ENCODE data around the gene MRPL11.

The MRPL11 gene

DNA sequence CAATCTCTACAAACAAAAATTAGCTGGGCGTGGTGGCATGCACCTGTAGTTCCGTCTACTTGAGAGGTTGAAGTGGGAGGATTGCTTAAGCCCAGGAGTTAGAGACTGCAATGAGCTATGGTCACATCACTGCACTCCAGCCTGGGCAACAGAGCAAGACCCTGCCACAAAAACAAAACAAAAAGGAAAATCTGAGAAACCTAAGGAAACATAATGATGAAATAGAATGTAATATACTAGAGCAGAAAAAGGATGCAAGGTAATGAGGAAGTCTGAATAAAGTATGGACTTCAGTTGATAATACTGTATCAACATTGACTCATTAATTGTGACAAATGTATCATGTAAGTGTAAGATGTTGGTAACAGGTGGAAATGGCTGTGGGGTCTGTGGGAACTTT, 9.7 kb downstream of the MRPL11 start:
- no peak for TF ChIP-seq EZH2 (IDR thresholded peaks at IDR 0.05; ENCODE audit: borderline replicate concordance, low read length)
- TF ChIP-seq, protein P1, sequence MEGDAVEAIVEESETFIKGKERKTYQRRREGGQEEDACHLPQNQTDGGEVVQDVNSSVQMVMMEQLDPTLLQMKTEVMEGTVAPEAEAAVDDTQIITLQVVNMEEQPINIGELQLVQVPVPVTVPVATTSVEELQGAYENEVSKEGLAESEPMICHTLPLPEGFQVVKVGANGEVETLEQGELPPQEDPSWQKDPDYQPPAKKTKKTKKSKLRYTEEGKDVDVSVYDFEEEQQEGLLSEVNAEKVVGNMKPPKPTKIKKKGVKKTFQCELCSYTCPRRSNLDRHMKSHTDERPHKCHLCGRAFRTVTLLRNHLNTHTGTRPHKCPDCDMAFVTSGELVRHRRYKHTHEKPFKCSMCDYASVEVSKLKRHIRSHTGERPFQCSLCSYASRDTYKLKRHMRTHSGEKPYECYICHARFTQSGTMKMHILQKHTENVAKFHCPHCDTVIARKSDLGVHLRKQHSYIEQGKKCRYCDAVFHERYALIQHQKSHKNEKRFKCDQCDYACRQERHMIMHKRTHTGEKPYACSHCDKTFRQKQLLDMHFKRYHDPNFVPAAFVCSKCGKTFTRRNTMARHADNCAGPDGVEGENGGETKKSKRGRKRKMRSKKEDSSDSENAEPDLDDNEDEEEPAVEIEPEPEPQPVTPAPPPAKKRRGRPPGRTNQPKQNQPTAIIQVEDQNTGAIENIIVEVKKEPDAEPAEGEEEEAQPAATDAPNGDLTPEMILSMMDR (IDR thresholded peaks at IDR 0.05; ENCODE audit: low read length) = no peak
- no peak overlapping the region for H3K4me2 ChIP-seq (ENCODE audit: low read length)
- H3K27me3 ChIP-seq (ENCODE audit: insufficient read depth, low read length) = no peaks in the 10 kb centered on the region
- no peaks in the 10 kb centered on the region; the same call in 1 of the 2 replicates for H3K36me3 ChIP-seq (ENCODE audit: insufficient read depth, low read length)
- H3K9ac ChIP-seq (ENCODE audit: low read length) = no peak overlapping the region
- no peaks in the 10 kb centered on the region for H3K4me1 ChIP-seq (ENCODE audit: insufficient read depth, low read length, severe bottlenecking)
- no peaks in the 10 kb centered on the region for H4K20me1 ChIP-seq (ENCODE audit: insufficient read depth, low read length)
- no peak overlapping the region for H2AFZ ChIP-seq (ENCODE audit: low read length)
- H3K27ac ChIP-seq (ENCODE audit: low read depth, low read length, poor library complexity, severe bottlenecking) = no peak overlapping the region
- H3K9me3 ChIP-seq (ENCODE audit: low read length) = no peaks in the 10 kb centered on the region
- no peaks in the 10 kb centered on the region for H3K9me2 ChIP-seq (ENCODE audit: low read depth, low read length)
- no peaks in the 10 kb centered on the region for H3K79me2 ChIP-seq (ENCODE audit: insufficient read depth, low read length)
- H3K4me3 ChIP-seq (ENCODE audit: low read depth, low read length, poor library complexity, severe bottlenecking) = no peak overlapping the region
- H3F3A ChIP-seq (ENCODE audit: insufficient read depth, low read length) = no peaks in the 10 kb centered on the region

DNA sequence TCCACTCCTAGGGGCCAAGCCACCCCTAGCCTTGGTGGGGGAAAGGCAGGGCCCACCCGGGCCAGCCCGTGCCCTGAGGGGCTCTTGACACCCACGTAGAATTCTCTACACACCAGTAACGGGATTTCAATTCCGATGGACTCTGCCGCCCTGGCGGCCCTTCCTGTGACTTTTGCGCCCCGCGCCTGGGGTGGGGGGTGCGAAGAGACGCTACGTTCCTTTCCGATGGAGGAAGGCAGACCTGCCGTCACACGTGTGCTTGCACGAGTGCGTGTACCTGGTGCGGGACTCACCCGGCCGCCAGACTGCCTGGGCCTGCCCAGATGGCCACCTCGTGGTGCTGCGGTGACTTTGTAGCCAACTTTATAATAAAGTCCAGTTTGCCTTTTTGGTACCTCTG, 12.3 kb downstream of the MRPL11 start:
- H3K4me1 ChIP-seq (ENCODE audit: insufficient read depth, low read length, severe bottlenecking) = no peaks in the 10 kb centered on the region
- H3K4me3 ChIP-seq (ENCODE audit: low read depth, low read length, poor library complexity, severe bottlenecking) = no peak overlapping the region
- TF ChIP-seq EZH2 (IDR thresholded peaks at IDR 0.05; ENCODE audit: borderline replicate concordance, low read length) = no peak
- TF ChIP-seq, protein P1 (IDR thresholded peaks at IDR 0.05; ENCODE audit: low read length) = no peak
- no peaks in the 10 kb centered on the region for H3K9me2 ChIP-seq (ENCODE audit: low read depth, low read length)
- H2AFZ ChIP-seq (ENCODE audit: low read length) = no peak overlapping the region
- no peak overlapping the region for H3K27ac ChIP-seq (ENCODE audit: low read depth, low read length, poor library complexity, severe bottlenecking)
- H3K9ac ChIP-seq (ENCODE audit: low read length) = no peak overlapping the region
- H3K36me3 ChIP-seq (ENCODE audit: insufficient read depth, low read length) = no peaks in the 10 kb centered on the region
- H3F3A ChIP-seq (ENCODE audit: insufficient read depth, low read length) = no peaks in the 10 kb centered on the region; the same call in 1 of the 2 replicates
- no peaks in the 10 kb centered on the region for H3K9me3 ChIP-seq (ENCODE audit: low read length)
- H3K4me2 ChIP-seq (ENCODE audit: low read length) = no peak overlapping the region
- H3K27me3 ChIP-seq (ENCODE audit: insufficient read depth, low read length) = no peaks in the 10 kb centered on the region
- H3K79me2 ChIP-seq (ENCODE audit: insufficient read depth, low read length) = no peaks in the 10 kb centered on the region
- no peaks in the 10 kb centered on the region for H4K20me1 ChIP-seq (ENCODE audit: insufficient read depth, low read length)

DNA sequence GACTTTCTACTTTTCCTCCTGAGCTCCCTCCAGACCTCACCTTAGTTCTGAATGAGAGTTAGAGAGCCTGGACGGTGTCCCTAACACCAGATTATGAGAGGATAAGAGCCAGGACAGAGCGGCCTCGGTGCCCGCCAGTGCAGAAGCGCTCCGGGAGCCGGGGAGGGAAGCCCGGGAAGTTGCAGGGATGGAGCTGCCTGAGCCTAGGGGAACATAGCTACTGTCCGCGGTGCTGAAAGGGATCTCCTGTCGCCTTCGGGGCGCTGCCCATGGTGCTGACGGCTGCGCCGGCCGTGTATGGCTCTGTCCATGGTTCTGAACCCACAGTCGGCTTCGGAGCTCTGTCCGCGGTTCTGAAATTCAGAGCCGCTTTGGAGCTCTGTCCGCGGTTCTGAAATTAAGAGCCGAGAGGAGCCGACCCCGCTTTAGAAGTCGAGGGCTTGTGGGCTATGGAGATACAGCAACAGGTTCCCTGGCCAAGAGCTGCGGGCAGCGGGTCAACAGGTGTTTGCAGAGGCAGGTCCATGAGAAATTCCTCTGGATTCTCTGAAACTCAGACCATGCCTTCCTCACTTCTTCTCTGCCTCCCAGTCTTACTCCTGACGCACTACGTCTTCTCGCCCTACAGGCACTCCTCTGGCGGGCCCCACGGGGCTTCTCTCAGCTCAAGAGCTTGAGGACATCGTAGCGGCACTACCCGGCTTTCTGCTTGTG, 17.0 kb downstream of the MRPL11 start:
- no peaks in the 10 kb centered on the region; the same call in 1 of the 2 replicates for H3F3A ChIP-seq (ENCODE audit: insufficient read depth, low read length)
- no peak overlapping the region for H2AFZ ChIP-seq (ENCODE audit: low read length)
- no peaks in the 10 kb centered on the region for H3K4me1 ChIP-seq (ENCODE audit: insufficient read depth, low read length, severe bottlenecking)
- no peak overlapping the region for H3K4me2 ChIP-seq (ENCODE audit: low read length)
- no peaks in the 10 kb centered on the region for H4K20me1 ChIP-seq (ENCODE audit: insufficient read depth, low read length)
- H3K79me2 ChIP-seq (ENCODE audit: insufficient read depth, low read length) = no peaks in the 10 kb centered on the region
- TF ChIP-seq, protein P1 (IDR thresholded peaks at IDR 0.05; ENCODE audit: low read length) = no peak
- TF ChIP-seq EZH2 (IDR thresholded peaks at IDR 0.05; ENCODE audit: borderline replicate concordance, low read length) = no peak
- H3K36me3 ChIP-seq (ENCODE audit: insufficient read depth, low read length) = no peaks in the 10 kb centered on the region
- H3K4me3 ChIP-seq (ENCODE audit: low read depth, low read length, poor library complexity, severe bottlenecking) = no peak overlapping the region
- no peaks in the 10 kb centered on the region for H3K27me3 ChIP-seq (ENCODE audit: insufficient read depth, low read length)
- H3K9me3 ChIP-seq (ENCODE audit: low read length) = no peaks in the 10 kb centered on the region
- no peak overlapping the region for H3K27ac ChIP-seq (ENCODE audit: low read depth, low read length, poor library complexity, severe bottlenecking)
- H3K9me2 ChIP-seq (ENCODE audit: low read depth, low read length) = no peaks in the 10 kb centered on the region
- no peak overlapping the region for H3K9ac ChIP-seq (ENCODE audit: low read length)

All from OCI-LY1 (cell line).